PFSK-1 (cell line): Measurements from ENCODE around the gene PTPMT1. TPM values are rescaled to one million over a fixed set of nuclear protein-coding genes. Genes with fewer than 3 reads are reported as not detected.

Experiments
- FOXP2 ChIP-seq: optimal IDR thresholded peaks from 2 replicates; pipeline ENCODE3; 2011; ENCODE audit warnings: borderline replicate concordance, control low read depth, inconsistent platforms; ENCODE audit not compliant: insufficient read depth; ENCODE audit errors: extremely low read length, extremely low read depth
- POLR2AphosphoS5 ChIP-seq: IDR thresholded peaks from 2 replicates; pipeline ENCODE4 v1.6.1; 2012; ENCODE audit warnings: low read depth, mild to moderate bottlenecking, control low read depth, low read length, moderate library complexity
- REST ChIP-seq, 2 experiments: IDR thresholded peaks; 2 replicates each; pipeline versions ENCODE4 v1.6.1 to v1.8.0; 2011 to 2012; ENCODE audit warnings: low read depth in 2 of 2, low read length in 2 of 2, control low read depth in 1 of 2, inconsistent platforms in 1 of 2, mild to moderate bottlenecking in 1 of 2, moderate library complexity in 1 of 2; ENCODE audit not compliant: insufficient read depth in 1 of 2
- SIN3A ChIP-seq: IDR thresholded peaks from 2 replicates; pipeline ENCODE4 v1.6.1; 2012; ENCODE audit warnings: mild to moderate bottlenecking, low read length, moderate library complexity, borderline replicate concordance; ENCODE audit not compliant: insufficient read depth
- TAF1 ChIP-seq: IDR thresholded peaks from 2 replicates; pipeline ENCODE4 v1.6.1; 2012; ENCODE audit warnings: low read length, control low read depth, borderline replicate concordance; ENCODE audit not compliant: insufficient read depth
- polyA plus RNA-seq: library from polyadenylated mRNA; unstranded; fragments of >200 nt; gene quantifications from one replicate; pipeline ENCODE4 v1.2.1, GENCODE V29; 2012; ENCODE audit warnings: low read depth, missing spikeins; ENCODE audit not compliant: insufficient read length

The PTPMT1 gene
- polyA plus RNA-seq: 123 TPM

GRCh38 chr11:47565340-47566148, at the start of gene PTPMT1:
TSS of gene PTPMT1 (plus strand) at chr11:47565599. CDS start at chr11:47565623, 24 bp downstream.
- TF ChIP-seq FOXP2 (peak; percentile 51), TAF1 (0 out of 2 replicates have a peak, but pooled peaks have one; percentile 71), REST (IDR thresholded peaks at IDR 0.05; ENCODE audit: insufficient read depth in 1 of 2, low read depth in 2 of 2, low read length in 2 of 2) (no peak), SIN3A (peak; percentile 79; the same call in 1 of the 2 replicates), POLR2AphosphoS5 (peak; percentile 53; the same call in 1 of the 2 replicates)

GRCh38 chr11:47516155-47516554, 49.2 kb upstream of the PTPMT1 start:
- no peak for TF ChIP-seq REST (IDR thresholded peaks at IDR 0.05; ENCODE audit: insufficient read depth in 1 of 2, low read depth in 2 of 2, low read length in 2 of 2)
- TF ChIP-seq POLR2AphosphoS5: no peak
- no peak for TF ChIP-seq FOXP2
- TF ChIP-seq SIN3A: no peak
- TF ChIP-seq TAF1: no peak

GRCh38 chr11:47516984-47517853, 48.2 kb upstream of the PTPMT1 start:
- TF ChIP-seq POLR2AphosphoS5 (no peak), REST (IDR thresholded peaks at IDR 0.05; ENCODE audit: insufficient read depth in 1 of 2, low read depth in 2 of 2, low read length in 2 of 2) (no peak), SIN3A (no peak), TAF1 (no peak), FOXP2 (no peak)

- TF ChIP-seq SIN3A (no peak), REST (IDR thresholded peaks at IDR 0.05; ENCODE audit: insufficient read depth in 1 of 2, low read depth in 2 of 2, low read length in 2 of 2) (no peak), FOXP2 (no peak), POLR2AphosphoS5 (no peak), TAF1 (no peak)
Observed at GRCh38 chr11:47518212-47518964, 47.0 kb upstream of the PTPMT1 start.
